Suprapubic skin (tissue), 4 donors: Measurements from ENCODE around the gene ADAT1. TPM values are rescaled to one million over a fixed set of nuclear protein-coding genes. Genes with fewer than 3 reads are reported as not detected.
A peak's percentile ranks its signal among the peaks of the same experiment; 100 is the strongest.
"Not testable (repeated sequence)": the region's sequence is repeated elsewhere in the genome, so short reads cannot be mapped to it uniquely, and the experiment has no call there.

Experiments
- DNase-seq, 2 donors: peaks; one replicate each; pipeline ENCODE4 v3.0.0-alpha.2; 2019; ENCODE audit warnings: low spot score in 2 of 2
- H3K27ac ChIP-seq: fragments of 200-600 bp; sonication (generic); one replicate; pipeline ENCODE4 v1.5.1; 2019
- H3K27me3 ChIP-seq: fragments of 200-600 bp; sonication (generic); one replicate; pipeline ENCODE4 v1.5.1; 2019
- H3K36me3 ChIP-seq: fragments of 200-600 bp; sonication (generic); one replicate; pipeline ENCODE4 v1.5.1; 2019
- H3K4me1 ChIP-seq: fragments of 200-600 bp; sonication (generic); one replicate; pipeline ENCODE4 v1.5.1; 2019
- H3K4me3 ChIP-seq: fragments of 200-600 bp; sonication (generic); one replicate; pipeline ENCODE4 v1.5.1; 2019; ENCODE audit warnings: mild to moderate bottlenecking
- H3K9me3 ChIP-seq: fragments of 200-600 bp; sonication (generic); one replicate; pipeline ENCODE4 v1.5.1; 2019
- CTCF ChIP-seq, 2 donors: fragments of 200-600 bp in 1 of 2; fragments of 450-650 bp in 1 of 2; sonication (generic) in 1 of 2; IDR thresholded peaks; one replicate each; pipeline ENCODE4 v1.5.1; 2016 to 2019; ENCODE audit warnings: antibody characterized with exemption in 2 of 2, mild to moderate bottlenecking in 1 of 2, moderate library complexity in 1 of 2
- EP300 ChIP-seq: sonication (generic); formaldehyde crosslinking; IDR thresholded peaks from one replicate; pipeline ENCODE4 v1.6.1; 2017; ENCODE audit warnings: antibody characterized with exemption
- POLR2A ChIP-seq, 2 donors: fragments of 450-650 bp; IDR thresholded peaks; one replicate each; pipeline ENCODE4 v1.6.1; 2017; ENCODE audit warnings: antibody characterized with exemption in 2 of 2, mild to moderate bottlenecking in 2 of 2, moderate library complexity in 2 of 2
- POLR2AphosphoS5 ChIP-seq, 3 donors: sonication (generic); formaldehyde crosslinking; IDR thresholded peaks; one replicate each; pipeline ENCODE4 v1.6.1; 2017; ENCODE audit warnings: antibody characterized with exemption in 3 of 3
- WGBS: methylation state at CpG from one replicate; pipeline ENCODE4 v1.1.5; 2018; 5-methylcytosine and 5-hydroxymethylcytosine counted together
- total RNA-seq, 4 donors: library from RNA; depleted of rRNA; stranded (reverse); fragments of >200 nt; gene quantifications; one replicate each; pipeline ENCODE4 v1.1.0, GENCODE V29; 2016

ADAT1 gene
- total RNA-seq, 4 donors from 2014 or later, result 41.4 to 84.2 (median 55.2) TPM

- H3K27ac ChIP-seq, result no peak overlapping the region
- H3K36me3 ChIP-seq, result peaks cover 20% of the 10 kb centered on the region
- WGBS, result 83% methylated on average over 6 of the region's 6 CpGs
- no peak overlapping the region for H3K4me3 ChIP-seq
- DNase-seq, result peak in 1 of 2 donors; percentile 6
- H3K4me1 ChIP-seq, result peaks cover 14% of the 10 kb centered on the region
- H3K27me3 ChIP-seq, result no peaks in the 10 kb centered on the region
- H3K9me3 ChIP-seq, result no peaks in the 10 kb centered on the region
- TF ChIP-seq EP300, result no peak
- no peak for TF ChIP-seq POLR2AphosphoS5 (IDR thresholded peaks at IDR 0.05)
- TF ChIP-seq POLR2A (IDR thresholded peaks at IDR 0.05), result no peak
- TF ChIP-seq CTCF (IDR thresholded peaks at IDR 0.05), result no peak
Observed at GRCh38 chr16:75593308-75593707, 29.8 kb downstream of the ADAT1 start.

GRCh38 chr16:75591927-75592326 is 31.2 kb downstream of the ADAT1 start:
- peaks cover 14% of the 10 kb centered on the region for H3K4me1 ChIP-seq
- not testable (repeated sequence) for H3K9me3 ChIP-seq, H3K4me3 ChIP-seq, DNase-seq, H3K27ac ChIP-seq, H3K36me3 ChIP-seq, H3K27me3 ChIP-seq
- WGBS, result 66% methylated on average over 9 of the region's 9 CpGs

- TF ChIP-seq POLR2AphosphoS5 (IDR thresholded peaks at IDR 0.05) (no peak), CTCF (IDR thresholded peaks at IDR 0.05) (no peak)
- Histone ChIP-seq H3K4me1 (peaks cover 14% of the 10 kb centered on the region), H3K27me3 (no peaks in the 10 kb centered on the region), H3K36me3 (peaks cover 4% of the 10 kb centered on the region), H3K9me3 (no peaks in the 10 kb centered on the region), H3K4me3 (no peak overlapping the region), H3K27ac (peak overlapping the region; percentile 58)
- DNase-seq, result peak in 1 of 2 donors; percentile 61
- 43% methylated on average over 8 of the region's 8 CpGs for WGBS
Observed at GRCh38 chr16:75590920-75591843, 31.9 kb downstream of the ADAT1 start.

- H3K36me3 ChIP-seq, result peaks cover 7% of the 10 kb centered on the region
- H3K4me3 ChIP-seq, result no peak overlapping the region
- peak overlapping the region; percentile 2 for H3K27ac ChIP-seq
- H3K27me3 ChIP-seq, result no peaks in the 10 kb centered on the region
- TF ChIP-seq POLR2A (IDR thresholded peaks at IDR 0.05), result no peak
- TF ChIP-seq CTCF (IDR thresholded peaks at IDR 0.05), result no peak
- TF ChIP-seq POLR2AphosphoS5 (IDR thresholded peaks at IDR 0.05), result no peak
- no peak for TF ChIP-seq EP300
- 54% methylated on average over 3 of the region's 3 CpGs for WGBS
- peak in 1 of 2 donors; percentile 62 for DNase-seq
- H3K9me3 ChIP-seq, result no peaks in the 10 kb centered on the region
- H3K4me1 ChIP-seq, result peaks cover 14% of the 10 kb centered on the region
Observed at GRCh38 chr16:75589306-75589705, 33.8 kb downstream of the ADAT1 start.

GRCh38 chr16:75588716-75589115 is 34.4 kb downstream of the ADAT1 start:
- Histone ChIP-seq H3K27ac (no peak overlapping the region), H3K36me3 (peaks cover 3% of the 10 kb centered on the region), H3K4me3 (no peak overlapping the region), H3K9me3 (no peaks in the 10 kb centered on the region), H3K27me3 (no peaks in the 10 kb centered on the region), H3K4me1 (peaks cover 14% of the 10 kb centered on the region)
- TF ChIP-seq POLR2AphosphoS5 (IDR thresholded peaks at IDR 0.05) (no peak), EP300 (no peak), POLR2A (IDR thresholded peaks at IDR 0.05) (no peak), CTCF (IDR thresholded peaks at IDR 0.05) (no peak)
- 95% methylated on average over 4 of the region's 4 CpGs for WGBS
- DNase-seq, result peak in 1 of 2 donors; percentile 25
